Erythroblast (primary cell): ENCODE results near the gene DSCAML1.

Source experiments
- GATA1 ChIP-seq: IDR thresholded peaks from 2 replicates; pipeline ENCODE4 v1.6.1; 2011; ENCODE audit warnings: low read depth, mild to moderate bottlenecking, control low read depth, low read length, moderate library complexity
- POLR2A ChIP-seq: IDR thresholded peaks from 2 replicates; pipeline ENCODE4 v1.6.1; 2011; ENCODE audit warnings: mild to moderate bottlenecking, low read length

DNA sequence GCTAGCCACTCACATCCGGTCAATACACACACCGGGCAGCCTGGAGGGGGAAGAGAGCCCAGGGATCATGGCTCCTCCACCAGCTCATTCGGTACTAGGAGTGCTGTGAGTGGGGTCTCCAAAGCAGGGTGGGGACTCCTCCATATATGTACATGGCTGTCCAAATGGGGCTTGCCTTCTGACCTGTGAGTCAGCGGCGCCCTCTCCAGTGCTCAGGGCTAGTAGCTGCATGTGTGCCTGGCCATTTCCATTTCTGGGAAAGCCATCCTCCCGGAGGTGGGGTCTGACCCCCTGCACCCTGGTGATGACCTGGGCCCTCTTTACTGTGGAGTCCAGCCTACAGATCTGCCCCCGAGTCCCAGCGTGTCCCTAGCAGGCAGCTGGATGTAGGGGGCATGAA, 287.5 kb downstream of the DSCAML1 start:
- TF ChIP-seq POLR2A (no peak), GATA1 (no peak)
